PC-9 (cell line): ENCODE measurements around the gene ATL2. TPM values are rescaled to one million over a fixed set of nuclear protein-coding genes. Genes with fewer than 3 reads are reported as not detected.

Experiments used
- BruUV-seq: library from RNA; stranded (reverse); fragments of 400-500 nt; replicated peaks from 2 replicates; lab custom pipeline; 2021; lab: Mats Ljungman, UMichigan
- CTCF ChIA-PET: fragments of 300-600 bp; sonication (Branson Sonifier 250); formaldehyde crosslinking; loops from one replicate; lab custom pipeline; 2022; ENCODE audit warnings: antibody characterized with exemption; lab: Charles Lee
- POLR2A ChIA-PET: fragments of 300-600 bp; sonication (Branson Sonifier 250); formaldehyde crosslinking; loops from one replicate; lab custom pipeline; 2022; ENCODE audit warnings: antibody characterized with exemption; ENCODE audit not compliant: unreplicated experiment; lab: Charles Lee
- DNase-seq, 2 experiments: peaks; one replicate each; pipeline versions ENCODE4 v3.0.0 to v3.0.0-alpha.2; 2015 to 2022; ENCODE audit warnings: mixed read lengths in 1 of 2
- H2AFZ ChIP-seq: fragments of 200-600 bp; sonication (generic); 2 replicates; pipeline ENCODE4 v1.8.1; 2017; ENCODE audit warnings: antibody characterized with exemption
- H3F3A ChIP-seq: fragments of 200-600 bp; sonication (generic); 2 replicates; pipeline ENCODE4 v1.8.1; 2017; ENCODE audit warnings: antibody characterized with exemption, mild to moderate bottlenecking, low read depth; ENCODE audit not compliant: insufficient read depth
- H3K27ac ChIP-seq: fragments of 200-600 bp; sonication (generic); 2 replicates; pipeline ENCODE4 v1.6.1; 2016; ENCODE audit warnings: mixed run types
- H3K27me3 ChIP-seq: fragments of 200-600 bp; sonication (generic); 2 replicates; pipeline ENCODE4 v1.6.1; 2016; ENCODE audit warnings: low read depth, mixed run types; ENCODE audit not compliant: insufficient read depth
- H3K36me3 ChIP-seq: fragments of 200-600 bp; sonication (generic); 2 replicates; pipeline ENCODE4 v1.6.1; 2016; ENCODE audit warnings: low read depth, mixed run types
- H3K4me1 ChIP-seq: fragments of 200-600 bp; sonication (generic); replicated peaks from 2 replicates; pipeline ENCODE4 v1.6.1; 2016; ENCODE audit warnings: mixed run types; ENCODE audit not compliant: insufficient read depth
- H3K4me2 ChIP-seq: fragments of 200-600 bp; sonication (generic); 2 replicates; pipeline ENCODE4 v1.6.1; 2017; ENCODE audit warnings: mixed run types
- H3K4me3 ChIP-seq: fragments of 200-600 bp; sonication (generic); 2 replicates; pipeline ENCODE4 v1.6.1; 2016; ENCODE audit warnings: mixed run types
- H3K79me2 ChIP-seq: fragments of 200-600 bp; sonication (generic); 2 replicates; pipeline ENCODE4 v1.6.1; 2017; ENCODE audit warnings: low read depth, mixed run types
- H3K9me2 ChIP-seq: fragments of 200-600 bp; sonication (generic); 2 replicates; pipeline ENCODE4 v1.8.1; 2017; ENCODE audit warnings: mild to moderate bottlenecking; ENCODE audit not compliant: insufficient read depth
- H3K9me3 ChIP-seq: fragments of 200-600 bp; sonication (generic); 2 replicates; pipeline ENCODE4 v1.8.1; 2016; ENCODE audit warnings: low read depth; ENCODE audit not compliant: insufficient read depth
- H4K20me1 ChIP-seq: fragments of 200-600 bp; sonication (generic); 2 replicates; pipeline ENCODE4 v1.8.1; 2017; ENCODE audit not compliant: insufficient read depth
- EZH2 ChIP-seq: fragments of 200-600 bp; sonication (generic); IDR thresholded peaks from 2 replicates; pipeline ENCODE4 v1.8.0; 2017; ENCODE audit warnings: antibody characterized with exemption, low read depth
- intact Hi-C: fragments of 100-400 bp; cut with micrococcal nuclease; formaldehyde crosslinking; loops from one replicate; pipeline ENCODE4 v1.10.0; 2022; ENCODE audit not compliant: unreplicated experiment
- total RNA-seq: library from RNA; stranded (reverse); gene quantifications from 2 replicates; pipeline ENCODE4 v1.2.3, GENCODE V29; 2021
- TF ChIP-seq, protein P1 (sequence below): fragments of 200-600 bp; sonication (generic); conservative IDR thresholded peaks from 2 replicates; pipeline ENCODE4 v1.6.1; 2017; ENCODE audit warnings: mixed run types, antibody characterized with exemption, mild to moderate bottlenecking, moderate library complexity

The ATL2 gene
- total RNA-seq, 1 experiment from 2014 or later: 66.4 TPM

DNA sequence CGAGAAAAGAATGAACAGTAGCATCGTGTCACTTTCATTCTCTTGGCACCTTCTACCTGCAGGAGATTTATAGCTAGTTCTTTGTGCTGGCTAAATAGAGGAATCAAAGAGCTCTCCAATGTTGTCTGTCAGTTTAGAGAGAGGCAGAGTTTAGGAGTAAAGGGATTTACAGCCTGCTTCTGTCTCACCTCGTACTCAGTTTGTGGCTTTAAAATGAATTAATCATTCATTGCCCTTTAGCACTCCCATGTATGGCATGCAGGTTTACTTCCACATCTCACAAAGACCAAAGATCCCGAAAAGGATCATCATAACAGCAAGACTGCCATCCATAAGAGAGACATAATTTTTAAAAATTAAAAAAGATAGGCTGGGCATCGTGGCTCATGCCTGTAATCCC, 42.4 kb upstream of the ATL2 start:
- TF ChIP-seq, protein P1, sequence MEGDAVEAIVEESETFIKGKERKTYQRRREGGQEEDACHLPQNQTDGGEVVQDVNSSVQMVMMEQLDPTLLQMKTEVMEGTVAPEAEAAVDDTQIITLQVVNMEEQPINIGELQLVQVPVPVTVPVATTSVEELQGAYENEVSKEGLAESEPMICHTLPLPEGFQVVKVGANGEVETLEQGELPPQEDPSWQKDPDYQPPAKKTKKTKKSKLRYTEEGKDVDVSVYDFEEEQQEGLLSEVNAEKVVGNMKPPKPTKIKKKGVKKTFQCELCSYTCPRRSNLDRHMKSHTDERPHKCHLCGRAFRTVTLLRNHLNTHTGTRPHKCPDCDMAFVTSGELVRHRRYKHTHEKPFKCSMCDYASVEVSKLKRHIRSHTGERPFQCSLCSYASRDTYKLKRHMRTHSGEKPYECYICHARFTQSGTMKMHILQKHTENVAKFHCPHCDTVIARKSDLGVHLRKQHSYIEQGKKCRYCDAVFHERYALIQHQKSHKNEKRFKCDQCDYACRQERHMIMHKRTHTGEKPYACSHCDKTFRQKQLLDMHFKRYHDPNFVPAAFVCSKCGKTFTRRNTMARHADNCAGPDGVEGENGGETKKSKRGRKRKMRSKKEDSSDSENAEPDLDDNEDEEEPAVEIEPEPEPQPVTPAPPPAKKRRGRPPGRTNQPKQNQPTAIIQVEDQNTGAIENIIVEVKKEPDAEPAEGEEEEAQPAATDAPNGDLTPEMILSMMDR: no peak
- no peak for TF ChIP-seq EZH2
- Histone ChIP-seq H3K4me3 (no peak overlapping the region), H4K20me1 (no peaks in the 10 kb centered on the region), H3K27ac (no peak overlapping the region), H2AFZ (no peak overlapping the region), H3K36me3 (no peaks in the 10 kb centered on the region), H3K79me2 (no peaks in the 10 kb centered on the region), H3K4me1 (no peaks in the 10 kb centered on the region), H3K9me2 (no peaks in the 10 kb centered on the region), H3F3A (no peaks in the 10 kb centered on the region), H3K27me3 (no peaks in the 10 kb centered on the region), H3K4me2 (no peak overlapping the region), H3K9me3 (no peaks in the 10 kb centered on the region)
- DNase-seq: no peak
- intact Hi-C loops: no loop called here
- CTCF ChIA-PET: no interaction called here
- BruUV-seq: no TSS peak
- POLR2A ChIA-PET: no interaction called here

DNA sequence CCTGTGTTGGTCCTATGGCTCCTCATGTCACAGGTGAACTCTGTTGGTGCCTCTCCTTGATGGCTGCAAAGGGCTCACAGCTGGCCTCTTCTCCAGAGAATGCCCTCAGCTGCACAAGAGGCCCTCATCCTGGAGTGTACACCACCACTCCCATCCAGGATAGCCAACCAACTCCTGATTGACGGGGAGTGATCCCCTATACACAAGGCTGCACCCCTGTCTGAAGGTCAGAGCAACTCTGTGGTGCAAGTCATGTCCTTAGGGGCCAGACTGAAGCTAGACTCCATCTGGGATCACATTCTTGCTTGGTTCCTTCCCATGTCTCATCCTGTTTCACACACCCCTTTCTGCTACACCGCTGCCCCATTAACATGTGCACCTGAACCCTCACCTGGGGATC, 41.7 kb upstream of the ATL2 start:
- no peaks in the 10 kb centered on the region for H3K27me3 ChIP-seq
- ChIA-PET CTCF (no interaction called here), POLR2A (no interaction called here)
- H3K9me2 ChIP-seq: no peaks in the 10 kb centered on the region
- H3K79me2 ChIP-seq: no peaks in the 10 kb centered on the region
- H3K4me3 ChIP-seq: no peak overlapping the region
- DNase-seq: no peak
- H3F3A ChIP-seq: no peaks in the 10 kb centered on the region
- intact Hi-C loops: no loop called here
- H4K20me1 ChIP-seq: no peaks in the 10 kb centered on the region
- no peaks in the 10 kb centered on the region for H3K4me1 ChIP-seq
- no peaks in the 10 kb centered on the region for H3K9me3 ChIP-seq
- no peaks in the 10 kb centered on the region for H3K36me3 ChIP-seq
- H3K4me2 ChIP-seq: no peak overlapping the region
- TF ChIP-seq EZH2: no peak
- TF ChIP-seq, protein P1: no peak
- no peak overlapping the region for H3K27ac ChIP-seq
- no TSS peak for BruUV-seq
- no peak overlapping the region for H2AFZ ChIP-seq

GRCh38 chr2:38417745-38418689, 40.9 kb upstream of the ATL2 start:
- CTCF ChIA-PET: interaction anchor here (0.7 kb wide), 1 partner anchor 38 kb away, joined by 3 read pairs; no protein-coding TSS in a partner anchor
- no peak overlapping the region for H2AFZ ChIP-seq
- no peak for DNase-seq
- peaks cover 3% of the 10 kb centered on the region; the same call in 1 of the 2 replicates for H3K9me3 ChIP-seq
- no peaks in the 10 kb centered on the region for H3K79me2 ChIP-seq
- no peaks in the 10 kb centered on the region for H3K4me1 ChIP-seq
- no peaks in the 10 kb centered on the region for H3K27me3 ChIP-seq
- no peak overlapping the region for H3K4me3 ChIP-seq
- no peaks in the 10 kb centered on the region for H3F3A ChIP-seq
- POLR2A ChIA-PET: interaction anchor here (0.6 kb wide), 1 partner anchor 25 kb away, joined by 4 read pairs; no protein-coding TSS in a partner anchor
- intact Hi-C loops: no loop called here
- TF ChIP-seq, protein P1: no peak
- TF ChIP-seq EZH2: no peak
- H3K9me2 ChIP-seq: no peaks in the 10 kb centered on the region
- BruUV-seq: no TSS peak
- no peak overlapping the region for H3K4me2 ChIP-seq
- no peaks in the 10 kb centered on the region for H4K20me1 ChIP-seq
- H3K27ac ChIP-seq: no peak overlapping the region
- H3K36me3 ChIP-seq: no peaks in the 10 kb centered on the region
